NCI-H2107 treated with DMSO at 0.1 percent for 48 hours (cell line): ENCODE results near the gene EP300.
"Not testable (repeated sequence)": the region's sequence is repeated elsewhere in the genome, so short reads cannot be mapped to it uniquely, and the experiment has no call there.

Source experiments
- DNase-seq: peaks from one replicate; lab custom pipeline; 2025; ENCODE audit not compliant: unreplicated experiment; lab: John Stamatoyannopoulos, UW

Gene EP300

DNA sequence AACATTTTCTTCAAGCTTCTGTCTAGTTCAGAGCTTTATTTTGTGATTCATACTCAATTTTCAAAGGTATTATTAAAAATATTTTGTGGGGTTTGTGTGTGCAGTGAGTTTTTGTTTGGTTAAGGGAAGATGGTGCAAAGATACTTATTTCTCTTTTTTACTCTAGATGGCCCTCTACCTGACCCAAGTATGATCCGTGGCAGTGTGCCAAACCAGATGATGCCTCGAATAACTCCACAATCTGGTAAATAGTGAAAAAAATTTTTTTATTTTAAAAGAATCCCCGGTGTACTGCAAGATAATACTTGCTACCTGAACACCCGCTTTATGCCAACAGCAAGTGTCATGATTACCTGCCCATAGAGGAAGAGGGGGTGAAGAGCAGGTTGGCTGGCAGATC, 54.2 kb downstream of the EP300 start:
- DNase-seq, result no peak

DNA sequence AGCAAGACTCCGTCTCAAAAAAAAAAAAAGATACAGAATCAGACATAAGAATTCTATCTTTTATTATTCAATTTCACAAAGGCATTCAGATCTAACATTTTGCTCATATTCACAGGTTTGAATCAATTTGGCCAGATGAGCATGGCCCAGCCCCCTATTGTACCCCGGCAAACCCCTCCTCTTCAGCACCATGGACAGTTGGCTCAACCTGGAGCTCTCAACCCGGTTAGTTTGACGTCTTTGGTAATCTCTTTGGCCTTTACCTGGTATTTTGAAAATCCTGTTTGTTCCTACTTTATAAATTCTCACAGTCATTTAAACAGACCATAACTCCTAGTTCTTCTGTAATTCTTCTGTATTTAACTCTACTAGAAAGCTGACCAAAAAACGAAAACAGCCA, 55.3 kb downstream of the EP300 start:
- no peak for DNase-seq

DNA sequence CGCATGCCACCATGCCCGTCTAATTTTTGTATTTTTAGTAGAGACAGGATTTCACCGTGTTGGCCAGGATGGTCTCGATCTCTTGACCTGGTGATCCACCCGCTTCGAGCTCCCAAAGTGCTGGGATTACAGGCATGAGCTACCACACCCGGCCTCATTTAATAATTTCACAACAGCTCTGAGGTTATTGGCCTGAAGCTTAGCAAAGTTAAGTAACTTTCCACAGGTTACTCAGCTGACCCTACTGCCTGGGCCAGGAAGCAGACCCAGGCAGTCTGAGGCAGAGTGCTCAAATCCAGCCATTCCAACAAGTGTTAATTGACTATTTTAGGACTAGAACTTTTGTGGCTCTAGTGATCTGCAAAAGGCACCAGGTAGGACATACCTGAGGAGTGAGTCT, 60.5 kb downstream of the EP300 start:
- DNase-seq, result no peak

DNA sequence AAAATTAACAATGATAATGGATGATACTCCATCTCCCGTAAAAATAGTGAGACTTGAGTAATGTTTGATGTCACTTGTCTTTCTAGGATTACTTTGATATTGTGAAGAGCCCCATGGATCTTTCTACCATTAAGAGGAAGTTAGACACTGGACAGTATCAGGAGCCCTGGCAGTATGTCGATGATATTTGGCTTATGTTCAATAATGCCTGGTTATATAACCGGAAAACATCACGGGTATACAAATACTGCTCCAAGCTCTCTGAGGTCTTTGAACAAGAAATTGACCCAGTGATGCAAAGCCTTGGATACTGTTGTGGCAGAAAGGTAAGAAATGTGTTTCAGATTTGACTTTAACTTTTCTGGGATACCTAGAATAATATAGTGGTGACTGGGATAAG, 64.7 kb downstream of the EP300 start:
- no peak for DNase-seq

DNA sequence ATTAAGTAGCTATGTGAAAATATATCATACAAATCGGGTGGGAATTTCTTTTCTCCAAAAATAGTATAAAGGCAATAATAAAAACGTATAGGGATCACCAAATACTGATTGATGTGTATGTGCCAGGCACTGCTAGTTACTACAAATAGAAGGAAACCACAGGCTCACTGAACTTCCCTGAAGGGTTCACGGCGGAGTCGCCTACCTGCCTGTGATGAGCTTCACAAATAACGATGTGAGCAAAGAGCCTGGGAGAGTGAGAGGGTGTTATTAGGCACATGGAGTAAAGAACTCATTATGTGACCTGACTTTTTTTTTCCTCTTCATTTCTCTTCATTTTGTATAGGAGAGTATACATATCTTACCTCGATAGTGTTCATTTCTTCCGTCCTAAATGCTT, 76.8 kb downstream of the EP300 start:
- DNase-seq, result no peak

DNA sequence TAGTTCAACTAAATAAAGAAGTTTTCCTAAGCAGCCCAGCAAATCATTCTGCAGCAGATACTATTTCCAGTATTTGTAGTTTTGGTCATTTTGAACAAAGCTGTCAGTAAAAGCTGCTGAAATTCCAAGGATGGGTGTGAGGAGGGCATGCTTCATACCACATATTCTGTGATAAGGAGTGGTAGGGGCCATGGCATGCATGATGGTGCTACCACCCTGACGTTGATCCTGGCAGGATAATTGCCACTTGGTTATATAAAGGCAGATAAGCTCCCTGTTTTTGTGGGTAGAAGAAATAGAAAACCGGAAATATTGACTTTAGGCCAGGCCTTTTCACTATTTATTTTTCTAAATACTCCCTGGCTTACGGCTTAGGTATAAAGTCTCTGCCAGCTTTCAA, 79.6 kb downstream of the EP300 start:
- no peak for DNase-seq

DNA sequence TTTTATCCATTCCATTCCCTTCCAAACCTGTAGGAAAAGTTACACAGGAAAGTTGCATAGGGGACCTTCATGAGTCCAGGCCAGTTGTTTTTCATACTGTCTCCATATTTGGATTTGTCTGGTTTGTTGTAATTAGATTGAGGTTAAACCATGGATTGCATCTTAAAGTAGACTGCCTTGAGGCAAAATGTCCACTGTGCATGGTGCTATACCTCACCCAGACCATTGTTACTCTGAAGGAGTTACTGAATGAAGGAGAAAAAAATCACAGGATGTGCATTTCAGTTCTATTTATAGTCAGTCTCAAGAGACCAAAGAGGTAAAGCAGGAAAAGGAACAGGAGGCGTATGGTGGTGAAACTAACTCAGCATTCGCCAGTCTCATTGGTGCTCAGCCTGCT, 83.2 kb downstream of the EP300 start:
- no peak for DNase-seq

DNA sequence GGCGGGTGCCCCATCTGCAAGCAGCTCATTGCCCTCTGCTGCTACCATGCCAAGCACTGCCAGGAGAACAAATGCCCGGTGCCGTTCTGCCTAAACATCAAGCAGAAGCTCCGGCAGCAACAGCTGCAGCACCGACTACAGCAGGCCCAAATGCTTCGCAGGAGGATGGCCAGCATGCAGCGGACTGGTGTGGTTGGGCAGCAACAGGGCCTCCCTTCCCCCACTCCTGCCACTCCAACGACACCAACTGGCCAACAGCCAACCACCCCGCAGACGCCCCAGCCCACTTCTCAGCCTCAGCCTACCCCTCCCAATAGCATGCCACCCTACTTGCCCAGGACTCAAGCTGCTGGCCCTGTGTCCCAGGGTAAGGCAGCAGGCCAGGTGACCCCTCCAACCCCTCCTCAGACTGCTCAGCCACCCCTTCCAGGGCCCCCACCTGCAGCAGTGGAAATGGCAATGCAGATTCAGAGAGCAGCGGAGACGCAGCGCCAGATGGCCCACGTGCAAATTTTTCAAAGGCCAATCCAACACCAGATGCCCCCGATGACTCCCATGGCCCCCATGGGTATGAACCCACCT, 84.7 kb downstream of the EP300 start:
- no peak for DNase-seq

DNA sequence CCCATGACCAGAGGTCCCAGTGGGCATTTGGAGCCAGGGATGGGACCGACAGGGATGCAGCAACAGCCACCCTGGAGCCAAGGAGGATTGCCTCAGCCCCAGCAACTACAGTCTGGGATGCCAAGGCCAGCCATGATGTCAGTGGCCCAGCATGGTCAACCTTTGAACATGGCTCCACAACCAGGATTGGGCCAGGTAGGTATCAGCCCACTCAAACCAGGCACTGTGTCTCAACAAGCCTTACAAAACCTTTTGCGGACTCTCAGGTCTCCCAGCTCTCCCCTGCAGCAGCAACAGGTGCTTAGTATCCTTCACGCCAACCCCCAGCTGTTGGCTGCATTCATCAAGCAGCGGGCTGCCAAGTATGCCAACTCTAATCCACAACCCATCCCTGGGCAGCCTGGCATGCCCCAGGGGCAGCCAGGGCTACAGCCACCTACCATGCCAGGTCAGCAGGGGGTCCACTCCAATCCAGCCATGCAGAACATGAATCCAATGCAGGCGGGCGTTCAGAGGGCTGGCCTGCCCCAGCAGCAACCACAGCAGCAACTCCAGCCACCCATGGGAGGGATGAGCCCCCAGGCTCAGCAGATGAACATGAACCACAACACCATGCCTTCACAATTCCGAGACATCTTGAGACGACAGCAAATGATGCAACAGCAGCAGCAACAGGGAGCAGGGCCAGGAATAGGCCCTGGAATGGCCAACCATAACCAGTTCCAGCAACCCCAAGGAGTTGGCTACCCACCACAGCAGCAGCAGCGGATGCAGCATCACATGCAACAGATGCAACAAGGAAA, 85.4 kb downstream of the EP300 start:
- no peak for DNase-seq

DNA sequence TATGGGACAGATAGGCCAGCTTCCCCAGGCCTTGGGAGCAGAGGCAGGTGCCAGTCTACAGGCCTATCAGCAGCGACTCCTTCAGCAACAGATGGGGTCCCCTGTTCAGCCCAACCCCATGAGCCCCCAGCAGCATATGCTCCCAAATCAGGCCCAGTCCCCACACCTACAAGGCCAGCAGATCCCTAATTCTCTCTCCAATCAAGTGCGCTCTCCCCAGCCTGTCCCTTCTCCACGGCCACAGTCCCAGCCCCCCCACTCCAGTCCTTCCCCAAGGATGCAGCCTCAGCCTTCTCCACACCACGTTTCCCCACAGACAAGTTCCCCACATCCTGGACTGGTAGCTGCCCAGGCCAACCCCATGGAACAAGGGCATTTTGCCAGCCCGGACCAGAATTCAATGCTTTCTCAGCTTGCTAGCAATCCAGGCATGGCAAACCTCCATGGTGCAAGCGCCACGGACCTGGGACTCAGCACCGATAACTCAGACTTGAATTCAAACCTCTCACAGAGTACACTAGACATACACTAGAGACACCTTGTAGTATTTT, 86.1 kb downstream of the EP300 start:
- peak; percentile 23 for DNase-seq

GRCh38 chr22:41180362-41180761, 88.0 kb downstream of the EP300 start:
- not testable (repeated sequence) for DNase-seq

DNA sequence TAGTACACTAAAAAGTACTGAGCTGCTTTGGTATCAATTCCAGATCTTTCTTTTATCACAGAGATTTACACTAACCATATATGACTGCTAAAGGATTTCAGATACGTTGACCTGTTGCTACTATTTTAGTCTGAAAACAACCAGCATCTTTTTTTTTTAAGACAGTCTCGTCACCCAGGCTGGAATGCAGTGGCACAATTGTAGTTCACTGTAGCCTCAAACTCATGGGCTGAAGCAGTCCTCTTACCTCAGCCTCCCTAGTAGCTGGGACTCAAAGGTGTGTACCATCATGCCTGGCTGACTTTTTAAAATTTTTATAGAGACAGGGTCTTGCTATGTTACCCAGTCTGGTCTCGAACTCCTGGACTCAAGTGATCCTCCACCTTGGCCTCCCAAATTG, 88.5 kb downstream of the EP300 start:
- DNase-seq, result no peak

DNA sequence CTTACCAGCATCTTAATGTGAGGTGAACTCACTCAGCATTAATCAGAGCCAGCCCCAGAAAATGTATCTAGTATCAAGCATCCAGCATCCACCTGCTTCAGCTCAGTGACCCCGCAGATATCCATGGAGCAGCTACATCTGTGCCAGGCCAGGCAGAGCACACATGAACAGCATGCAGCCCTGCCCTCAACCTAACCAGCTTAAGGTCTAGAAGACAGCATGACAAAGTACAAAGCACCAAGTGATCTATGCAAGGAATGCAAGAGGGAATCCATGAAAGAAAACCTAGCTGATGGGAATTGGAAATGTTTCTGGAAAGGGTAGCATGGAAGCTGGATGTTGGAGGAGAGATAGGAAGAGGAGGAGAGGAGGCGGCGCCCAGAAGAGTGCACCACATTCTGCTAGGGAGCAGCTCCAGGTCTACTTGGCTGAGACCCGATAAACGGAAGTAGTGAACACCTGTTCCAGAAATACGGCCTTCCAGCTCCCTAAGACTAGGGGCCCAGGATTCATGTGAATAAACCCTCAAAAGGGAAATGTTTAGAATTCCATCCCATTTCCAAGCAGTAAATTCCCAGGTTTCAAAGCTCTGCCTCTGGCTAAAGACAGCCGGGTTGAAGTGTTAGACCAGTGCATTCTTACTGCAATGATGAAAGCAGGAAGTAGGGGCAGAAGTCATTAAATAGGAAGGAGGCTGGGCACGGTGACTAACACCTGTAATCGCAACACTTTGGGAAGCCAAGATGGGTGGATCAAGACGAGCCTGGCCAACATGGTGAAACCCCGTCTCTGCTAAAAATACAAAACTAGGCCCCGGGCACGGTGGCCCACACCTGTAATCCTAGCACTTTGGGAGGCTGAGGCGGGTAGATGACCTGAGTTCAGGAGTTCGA, 89.2 kb downstream of the EP300 start:
- no peak for DNase-seq

GRCh38 chr22:41184679-41185078, 92.3 kb downstream of the EP300 start:
- DNase-seq, result no peak

GRCh38 chr22:41191467-41191866, 99.1 kb downstream of the EP300 start:
- no peak for DNase-seq

DNA sequence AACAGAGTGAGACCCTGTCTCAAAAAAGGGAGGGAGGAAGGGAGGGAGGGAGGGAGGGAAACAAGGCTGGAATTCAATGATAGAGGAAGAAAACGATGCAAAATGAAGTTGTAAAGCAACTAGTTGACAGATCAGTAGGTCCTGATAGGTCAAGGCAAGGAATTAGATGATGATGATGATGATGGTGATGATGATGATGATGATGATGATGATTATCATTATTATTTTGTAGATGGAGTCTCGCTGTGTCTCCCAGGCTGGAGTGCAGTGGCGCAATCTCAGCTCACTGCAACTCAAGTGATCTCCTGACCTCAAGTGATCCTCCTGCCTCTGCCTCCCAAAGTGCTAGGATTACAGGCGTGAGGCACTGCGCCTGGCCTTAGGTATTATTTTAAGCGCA, 101.4 kb downstream of the EP300 start:
- DNase-seq, result no peak

DNA sequence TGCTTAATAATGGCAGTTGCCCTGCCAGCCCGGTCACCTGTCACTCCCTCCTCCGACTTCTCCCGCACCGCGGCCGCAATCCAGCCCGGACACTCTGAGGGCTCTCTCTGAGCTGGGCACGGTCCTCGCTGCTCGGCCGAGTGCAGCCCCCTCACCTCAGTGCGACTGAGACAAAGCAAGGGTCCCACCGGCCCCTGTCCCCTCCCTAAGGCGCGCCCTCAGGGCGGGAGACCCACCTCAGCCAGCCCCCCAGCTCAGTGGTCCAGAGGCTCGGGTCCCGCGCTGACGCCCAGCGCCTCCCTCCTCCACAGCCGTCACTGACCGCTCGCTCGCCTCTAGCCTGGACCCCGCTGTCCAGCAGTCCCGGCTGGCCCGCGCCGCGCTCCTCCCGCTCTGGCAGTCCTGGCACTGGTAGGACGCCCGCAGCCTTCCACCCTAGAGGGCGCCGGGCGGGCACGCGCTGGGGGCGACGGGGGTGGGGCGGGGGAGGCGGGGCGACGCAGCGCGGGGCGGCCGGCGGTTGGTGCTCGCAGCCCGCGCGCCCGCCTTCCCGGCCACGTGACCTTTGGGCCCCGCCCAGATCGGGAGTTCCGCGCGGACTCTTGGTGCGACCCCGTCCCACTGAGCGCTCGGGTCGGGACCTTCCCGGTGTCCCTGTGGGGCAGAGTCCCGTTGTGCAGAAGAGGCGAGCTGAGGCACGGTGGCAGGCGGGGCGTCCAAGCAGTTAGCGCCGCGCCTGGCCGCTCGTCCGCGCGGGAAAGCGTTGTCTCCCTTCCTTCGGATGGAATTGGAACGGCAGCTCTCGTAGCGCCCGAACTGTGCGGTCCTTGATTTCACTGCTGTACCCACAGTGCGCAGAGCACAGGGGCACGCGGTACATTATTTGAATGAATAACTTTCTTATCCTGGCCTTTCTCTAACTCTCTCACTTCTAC, 104.9 kb downstream of the EP300 start:
- DNase-seq, result no peak

DNA sequence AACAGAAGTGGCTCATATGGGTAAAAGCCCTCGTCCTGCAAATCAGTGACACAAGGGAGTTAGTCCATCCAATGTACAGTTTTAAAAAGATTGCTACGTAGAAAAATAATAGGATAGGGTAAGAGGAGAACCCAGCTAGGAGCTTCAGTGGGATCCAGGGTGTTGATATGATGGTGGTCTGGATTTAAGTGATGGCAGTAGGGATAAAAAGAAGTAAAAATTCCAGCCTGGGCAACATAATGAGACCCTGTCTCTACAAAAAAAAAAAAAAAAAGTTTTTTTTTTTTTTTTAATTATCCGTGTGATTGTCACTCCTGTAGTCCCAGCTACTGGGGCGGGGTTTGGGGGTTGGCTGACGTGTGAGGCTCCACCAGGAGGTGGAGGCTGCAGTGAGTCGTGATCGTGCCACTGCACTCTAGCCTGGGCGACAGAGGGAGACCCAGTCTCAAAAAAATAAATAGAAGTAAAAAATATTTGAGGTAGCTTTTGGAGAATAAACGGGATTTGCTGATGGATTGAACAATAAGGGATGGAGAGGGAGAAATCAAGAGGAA, 105.7 kb downstream of the EP300 start:
- DNase-seq, result no peak

DNA sequence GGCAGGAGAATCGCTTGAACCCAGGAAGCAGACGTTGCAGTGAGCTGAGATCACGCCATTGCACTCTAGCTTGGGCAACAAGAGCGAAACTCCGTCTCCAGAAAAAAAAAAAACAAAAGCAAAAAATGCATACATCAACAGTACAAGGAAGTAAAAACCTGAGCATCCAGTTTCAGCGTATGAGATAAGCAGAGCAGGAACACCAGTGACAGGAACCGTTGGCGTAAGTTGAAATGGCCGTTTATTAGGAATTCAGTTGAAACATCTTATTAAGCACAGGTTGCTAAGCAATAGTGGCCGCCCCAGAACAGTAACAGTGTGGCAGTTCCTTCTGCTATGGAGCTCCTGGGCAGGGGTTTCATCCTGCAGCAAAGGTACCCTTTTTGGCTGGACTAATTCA, 108.7 kb downstream of the EP300 start:
- no peak for DNase-seq

DNA sequence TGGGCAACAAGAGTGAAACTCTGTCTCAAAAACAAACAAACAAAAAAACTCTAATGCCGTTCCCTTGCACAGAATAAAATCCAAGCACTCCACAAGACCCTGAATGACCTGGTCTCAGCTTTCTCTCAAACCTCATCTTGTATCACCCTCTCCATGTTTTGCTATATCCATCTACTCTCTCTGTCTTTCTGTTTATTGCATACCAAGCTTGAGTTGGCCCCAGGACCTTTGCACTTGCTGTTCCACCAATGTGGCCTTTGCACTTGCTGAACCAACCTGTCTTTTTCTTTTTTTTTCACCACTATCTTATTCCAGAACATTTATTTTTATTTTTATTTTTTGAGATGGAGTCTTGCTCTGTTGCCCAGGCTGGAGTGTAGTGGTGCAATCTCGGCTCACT, 110.7 kb downstream of the EP300 start:
- no peak for DNase-seq
